ENCODE data around the gene GUCA1A.

DNA sequence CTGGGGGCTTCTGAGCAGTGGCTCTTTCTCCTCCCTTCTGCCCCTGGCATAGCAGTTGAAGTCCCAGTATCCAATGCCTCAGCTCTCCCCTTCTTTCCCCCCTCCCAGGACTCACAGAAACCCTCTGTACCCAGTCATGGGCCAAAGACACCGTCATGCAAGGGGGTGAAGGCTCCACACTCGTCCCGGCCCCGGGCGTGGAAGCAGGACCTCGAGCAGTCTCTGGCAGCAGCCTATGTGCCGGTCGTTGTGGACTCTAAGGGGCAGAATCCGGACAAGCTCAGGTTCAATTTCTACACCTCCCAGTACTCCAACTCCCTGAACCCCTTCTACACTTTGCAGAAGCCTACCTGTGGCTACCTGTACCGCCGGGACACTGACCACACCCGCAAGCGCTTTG is 10.4 kb upstream of the GUCA1A start:
- TF ChIP-seq CTCF (optimal IDR thresholded peaks at IDR 0.05 in 1 of 3, IDR thresholded peaks at IDR 0.05 in 1 of 3, conservative IDR thresholded peaks at IDR 0.05 in 1 of 3; ENCODE audit: extremely low read depth in 1 of 3, insufficient read depth in 2 of 3, low read length in 3 of 3) (no peak), EZH2 (IDR thresholded peaks at IDR 0.05; ENCODE audit: low read length) (no peak)

Data from keratinocyte (primary cell).